ENCODE results near the gene AGRP. TPM values are rescaled to one million over a fixed set of nuclear protein-coding genes. Genes with fewer than 3 reads are reported as not detected.

AGRP gene
- total and polyA plus RNA-seq, 4 donors, result 0.18 to 0.50 TPM; not detected in 2

GRCh38 chr16:67516296-67517154, 33.2 kb upstream of the AGRP start:
- no peak overlapping the region for H3K4me3 ChIP-seq (ENCODE audit: low read depth in 1 of 3, low read length in 3 of 3)
- 93% methylated on average over 12 of the region's 12 CpGs for WGBS
- peaks cover 0 to 8% (median 5%) of the 10 kb centered on the region in 4 donors for H3K4me1 ChIP-seq (ENCODE audit: control insufficient read depth in 4 of 4, insufficient read depth in 4 of 4, low read length in 3 of 4)
- H3K9ac ChIP-seq (ENCODE audit: low read depth in 1 of 2, low read length in 2 of 2), result no peak overlapping the region
- DNase-seq (ENCODE audit: low spot score), result no peak
- no peak overlapping the region for H3K27ac ChIP-seq (ENCODE audit: low read depth in 1 of 2, low read length in 2 of 2)
- no peak for TF ChIP-seq REST (IDR thresholded peaks at IDR 0.05)
- TF ChIP-seq GABPA (IDR thresholded peaks at IDR 0.05 in 1 of 2, conservative IDR thresholded peaks at IDR 0.05 in 1 of 2), result no peak
- no peak for TF ChIP-seq SP1 (IDR thresholded peaks at IDR 0.05)
- TF ChIP-seq JUND (IDR thresholded peaks at IDR 0.05), result no peak
- no peak for TF ChIP-seq FOXA2 (IDR thresholded peaks at IDR 0.05)
- TF ChIP-seq TAF1 (conservative IDR thresholded peaks at IDR 0.05), result no peak
- TF ChIP-seq EGR1 (IDR thresholded peaks at IDR 0.05; ENCODE audit: low read depth in 2 of 2), result no peak
- no peak for TF ChIP-seq CTCF (IDR thresholded peaks at IDR 0.05; ENCODE audit: low read depth, low read length, missing input control)
- TF ChIP-seq, protein P1, sequence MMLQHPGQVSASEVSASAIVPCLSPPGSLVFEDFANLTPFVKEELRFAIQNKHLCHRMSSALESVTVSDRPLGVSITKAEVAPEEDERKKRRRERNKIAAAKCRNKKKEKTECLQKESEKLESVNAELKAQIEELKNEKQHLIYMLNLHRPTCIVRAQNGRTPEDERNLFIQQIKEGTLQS (IDR thresholded peaks at IDR 0.05), result no peak
- TF ChIP-seq NR2F2 (IDR thresholded peaks at IDR 0.05), result no peak
- TF ChIP-seq FOXA1 (IDR thresholded peaks at IDR 0.05), result no peak
- TF ChIP-seq RXRA (IDR thresholded peaks at IDR 0.05), result no peak
- no peak for TF ChIP-seq ZBTB33 (IDR thresholded peaks at IDR 0.05)
- TF ChIP-seq YY1 (IDR thresholded peaks at IDR 0.05), result no peak
- TF ChIP-seq MAX (IDR thresholded peaks at IDR 0.05), result no peak
- TF ChIP-seq RAD21 (IDR thresholded peaks at IDR 0.05), result no peak
- TF ChIP-seq HNF4A (conservative IDR thresholded peaks at IDR 0.05), result no peak
- no peak for TF ChIP-seq HNF4G (IDR thresholded peaks at IDR 0.05)
- no peaks in the 10 kb centered on the region for H3K36me3 ChIP-seq (ENCODE audit: control insufficient read depth in 4 of 4, insufficient read depth in 3 of 4, low read depth in 1 of 4, low read length in 3 of 4)
- no peaks in the 10 kb centered on the region for H3K27me3 ChIP-seq (ENCODE audit: control insufficient read depth in 4 of 4, insufficient read depth in 4 of 4, low read length in 3 of 4)
- no peaks in the 10 kb centered on the region for H3K9me3 ChIP-seq (ENCODE audit: control insufficient read depth in 4 of 4, low read length in 3 of 4)
